Measurements from ENCODE around the gene LMAN1L. TPM values are rescaled to one million over a fixed set of nuclear protein-coding genes. Genes with fewer than 3 reads are reported as not detected.
"Not testable (repeated sequence)": the region's sequence is repeated elsewhere in the genome, so short reads cannot be mapped to it uniquely, and the experiment has no call there.

Gene LMAN1L
- total RNA-seq, 6 experiments from 2014 or later, result not detected

- intact Hi-C loops (cut with DNase I), result no loop called here
- H3K4me1 ChIP-seq, result peaks cover 0 to 72% (median 41%) of the 10 kb centered on the region in 4 donors
- ATAC-seq, result no peak
- no peaks in the 10 kb centered on the region for H3K9me3 ChIP-seq
- peak overlapping the region in 1 of 3 donors; percentile 66 for H3K4me3 ChIP-seq
- no peaks in the 10 kb centered on the region for H3K36me3 ChIP-seq
- no peak for DNase-seq
- no peak for TF ChIP-seq POLR2A (IDR thresholded peaks at IDR 0.05)
- TF ChIP-seq, protein P1, sequence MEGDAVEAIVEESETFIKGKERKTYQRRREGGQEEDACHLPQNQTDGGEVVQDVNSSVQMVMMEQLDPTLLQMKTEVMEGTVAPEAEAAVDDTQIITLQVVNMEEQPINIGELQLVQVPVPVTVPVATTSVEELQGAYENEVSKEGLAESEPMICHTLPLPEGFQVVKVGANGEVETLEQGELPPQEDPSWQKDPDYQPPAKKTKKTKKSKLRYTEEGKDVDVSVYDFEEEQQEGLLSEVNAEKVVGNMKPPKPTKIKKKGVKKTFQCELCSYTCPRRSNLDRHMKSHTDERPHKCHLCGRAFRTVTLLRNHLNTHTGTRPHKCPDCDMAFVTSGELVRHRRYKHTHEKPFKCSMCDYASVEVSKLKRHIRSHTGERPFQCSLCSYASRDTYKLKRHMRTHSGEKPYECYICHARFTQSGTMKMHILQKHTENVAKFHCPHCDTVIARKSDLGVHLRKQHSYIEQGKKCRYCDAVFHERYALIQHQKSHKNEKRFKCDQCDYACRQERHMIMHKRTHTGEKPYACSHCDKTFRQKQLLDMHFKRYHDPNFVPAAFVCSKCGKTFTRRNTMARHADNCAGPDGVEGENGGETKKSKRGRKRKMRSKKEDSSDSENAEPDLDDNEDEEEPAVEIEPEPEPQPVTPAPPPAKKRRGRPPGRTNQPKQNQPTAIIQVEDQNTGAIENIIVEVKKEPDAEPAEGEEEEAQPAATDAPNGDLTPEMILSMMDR (IDR thresholded peaks at IDR 0.05), result no peak
- WGBS (ENCODE audit: insufficient coverage, low coverage, low lambda C conversion rate, missing lambda C conversion rate), result 56% methylated on average over 6 of the region's 8 CpGs
- peak overlapping the region; percentile 21 to 94 (median 81) for H3K27ac ChIP-seq
- H3K27me3 ChIP-seq, result no peaks in the 10 kb centered on the region
These were observed 28.0 kb upstream of the LMAN1L start for GRCh38 chr15:74784426-74785193.

- peak overlapping the region; percentile 20 to 81 (median 55) for H3K27ac ChIP-seq
- H3K9me3 ChIP-seq, result no peaks in the 10 kb centered on the region
- ATAC-seq (no peak), DNase-seq (no peak)
- H3K27me3 ChIP-seq, result no peaks in the 10 kb centered on the region
- H3K4me3 ChIP-seq, result no peak overlapping the region
- 51% methylated on average over 11 of the region's 13 CpGs for WGBS (ENCODE audit: insufficient coverage, low coverage, low lambda C conversion rate, missing lambda C conversion rate)
- no peaks in the 10 kb centered on the region for H3K36me3 ChIP-seq
- intact Hi-C loops (cut with DNase I), result no loop called here
- no peak for TF ChIP-seq POLR2A (IDR thresholded peaks at IDR 0.05)
- TF ChIP-seq, protein P1 (IDR thresholded peaks at IDR 0.05), result no peak
- H3K4me1 ChIP-seq, result peaks cover 0 to 75% (median 44%) of the 10 kb centered on the region in 4 donors
These were observed 27.2 kb upstream of the LMAN1L start for GRCh38 chr15:74785194-74786032.

GRCh38 chr15:74786081-74786480, 26.6 kb upstream of the LMAN1L start:
- H3K27me3 ChIP-seq; H3K4me3 ChIP-seq; intact Hi-C loops (cut with DNase I); ATAC-seq; H3K36me3 ChIP-seq; DNase-seq; H3K9me3 ChIP-seq: not testable (repeated sequence)
- 42% methylated on average over 7 of the region's 12 CpGs for WGBS (ENCODE audit: insufficient coverage, low coverage, low lambda C conversion rate, missing lambda C conversion rate)
- Histone ChIP-seq H3K4me1 (peaks cover 0 to 75% (median 43%) of the 10 kb centered on the region in 4 donors), H3K27ac (peak overlapping the region in 2 of 3 donors; percentile 64 to 71)

- Histone ChIP-seq H3K4me1 (peaks cover 0 to 69% (median 40%) of the 10 kb centered on the region in 4 donors), H3K27me3 (no peaks in the 10 kb centered on the region), H3K36me3 (no peaks in the 10 kb centered on the region), H3K9me3 (no peaks in the 10 kb centered on the region), H3K27ac (peak overlapping the region; percentile 29 to 71 (median 64)), H3K4me3 (no peak overlapping the region)
- no peak for TF ChIP-seq POLR2A (IDR thresholded peaks at IDR 0.05)
- TF ChIP-seq, protein P1 (IDR thresholded peaks at IDR 0.05), result no peak
- DNase-seq, result peak in 1 of 3 donors; percentile 52
- WGBS (ENCODE audit: insufficient coverage, low coverage, low lambda C conversion rate, missing lambda C conversion rate), result 57% methylated on average over 4 of the region's 7 CpGs
- no peak for ATAC-seq
- intact Hi-C loops (cut with DNase I), result no loop called here
These were observed 26.0 kb upstream of the LMAN1L start for GRCh38 chr15:74786551-74787165.
